ENCODE data around the gene SH3PXD2A. TPM values are rescaled to one million over a fixed set of nuclear protein-coding genes. Genes with fewer than 3 reads are reported as not detected.

The SH3PXD2A gene
- total and polyA plus RNA-seq, 7 donors: 3.0 to 57.7 (median 10.6) TPM

DNA sequence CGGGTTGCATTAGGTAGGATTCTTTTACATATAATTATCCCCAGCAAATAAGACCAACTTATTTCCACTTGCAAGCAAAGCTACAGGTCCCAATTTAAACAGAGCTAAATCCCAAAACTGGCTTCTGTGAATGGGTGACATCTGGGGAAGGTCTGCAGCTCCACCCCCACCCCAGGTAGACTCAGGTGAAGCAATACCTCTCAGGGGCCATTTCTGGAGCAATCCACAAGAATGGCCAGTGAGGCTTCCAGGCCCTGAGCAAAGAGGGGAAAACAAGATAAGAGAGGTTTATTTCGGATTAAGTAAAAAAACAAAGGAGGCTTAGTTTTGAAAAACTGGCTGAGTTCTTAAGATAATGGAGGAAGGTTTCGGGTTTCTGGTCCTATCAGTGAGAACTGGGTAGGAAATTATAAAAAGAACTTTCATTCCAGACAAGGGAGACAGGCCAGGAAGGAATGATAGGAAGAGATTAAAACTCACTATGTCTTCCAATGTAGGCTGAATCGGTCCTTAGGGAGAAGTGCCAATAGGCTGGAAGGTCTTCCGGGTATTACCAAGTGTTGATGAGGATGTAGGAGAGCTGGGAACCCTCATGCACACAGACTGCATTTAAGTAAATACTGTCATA, 25.4 kb downstream of the SH3PXD2A start:
- ATAC-seq: no peak
- Histone ChIP-seq H3K4me3 (no peak overlapping the region), H3K4me1 (peaks cover 41% of the 10 kb centered on the region), H3K27me3 (ENCODE audit: insufficient read depth in 3 of 3, low read length in 2 of 3) (no peaks in the 10 kb centered on the region), H3K27ac (no peak overlapping the region), H3K9me3 (no peaks in the 10 kb centered on the region), H3K36me3 (ENCODE audit: insufficient read depth in 1 of 2, low read depth in 1 of 2) (no peaks in the 10 kb centered on the region)
- intact Hi-C loops (cut with DNase I): no loop called here
- no peak for DNase-seq
- TF ChIP-seq, protein P1, sequence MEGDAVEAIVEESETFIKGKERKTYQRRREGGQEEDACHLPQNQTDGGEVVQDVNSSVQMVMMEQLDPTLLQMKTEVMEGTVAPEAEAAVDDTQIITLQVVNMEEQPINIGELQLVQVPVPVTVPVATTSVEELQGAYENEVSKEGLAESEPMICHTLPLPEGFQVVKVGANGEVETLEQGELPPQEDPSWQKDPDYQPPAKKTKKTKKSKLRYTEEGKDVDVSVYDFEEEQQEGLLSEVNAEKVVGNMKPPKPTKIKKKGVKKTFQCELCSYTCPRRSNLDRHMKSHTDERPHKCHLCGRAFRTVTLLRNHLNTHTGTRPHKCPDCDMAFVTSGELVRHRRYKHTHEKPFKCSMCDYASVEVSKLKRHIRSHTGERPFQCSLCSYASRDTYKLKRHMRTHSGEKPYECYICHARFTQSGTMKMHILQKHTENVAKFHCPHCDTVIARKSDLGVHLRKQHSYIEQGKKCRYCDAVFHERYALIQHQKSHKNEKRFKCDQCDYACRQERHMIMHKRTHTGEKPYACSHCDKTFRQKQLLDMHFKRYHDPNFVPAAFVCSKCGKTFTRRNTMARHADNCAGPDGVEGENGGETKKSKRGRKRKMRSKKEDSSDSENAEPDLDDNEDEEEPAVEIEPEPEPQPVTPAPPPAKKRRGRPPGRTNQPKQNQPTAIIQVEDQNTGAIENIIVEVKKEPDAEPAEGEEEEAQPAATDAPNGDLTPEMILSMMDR (IDR thresholded peaks at IDR 0.05): no peak
- WGBS, 3 donors: 72 to 82% (median 74%) methylated on average over 5 of the region's 5 CpGs

DNA sequence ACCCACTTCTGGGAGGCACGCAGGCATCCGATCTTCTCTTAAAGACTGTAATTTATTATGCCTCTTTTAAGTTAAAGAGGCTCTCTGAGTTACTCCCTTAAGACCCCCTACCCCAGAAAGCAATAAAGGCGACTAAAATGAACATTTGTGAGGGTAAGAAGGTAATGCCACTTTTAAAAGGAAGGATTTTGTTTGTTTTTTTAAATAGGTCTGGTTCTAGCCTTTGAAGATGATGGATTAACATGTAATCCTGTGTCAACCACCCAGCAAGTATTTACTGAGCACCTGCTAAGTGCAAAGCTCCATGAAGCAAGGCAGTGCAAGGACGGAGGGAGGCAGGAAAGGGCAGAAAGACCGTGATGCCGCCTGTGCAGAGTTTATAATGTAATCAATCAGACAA, 26.1 kb downstream of the SH3PXD2A start:
- TF ChIP-seq, protein P1 (IDR thresholded peaks at IDR 0.05): no peak
- ATAC-seq (no peak), DNase-seq (no peak)
- WGBS, 3 donors: 83 to 97% (median 86%) methylated on average over 6 of the region's 6 CpGs
- no peaks in the 10 kb centered on the region for H3K36me3 ChIP-seq (ENCODE audit: insufficient read depth in 1 of 2, low read depth in 1 of 2)
- H3K27me3 ChIP-seq (ENCODE audit: insufficient read depth in 3 of 3, low read length in 2 of 3): no peaks in the 10 kb centered on the region
- H3K27ac ChIP-seq: no peak overlapping the region
- no peaks in the 10 kb centered on the region for H3K9me3 ChIP-seq
- no peak overlapping the region for H3K4me3 ChIP-seq
- peaks cover 38% of the 10 kb centered on the region for H3K4me1 ChIP-seq
- intact Hi-C loops (cut with DNase I): no loop called here

DNA sequence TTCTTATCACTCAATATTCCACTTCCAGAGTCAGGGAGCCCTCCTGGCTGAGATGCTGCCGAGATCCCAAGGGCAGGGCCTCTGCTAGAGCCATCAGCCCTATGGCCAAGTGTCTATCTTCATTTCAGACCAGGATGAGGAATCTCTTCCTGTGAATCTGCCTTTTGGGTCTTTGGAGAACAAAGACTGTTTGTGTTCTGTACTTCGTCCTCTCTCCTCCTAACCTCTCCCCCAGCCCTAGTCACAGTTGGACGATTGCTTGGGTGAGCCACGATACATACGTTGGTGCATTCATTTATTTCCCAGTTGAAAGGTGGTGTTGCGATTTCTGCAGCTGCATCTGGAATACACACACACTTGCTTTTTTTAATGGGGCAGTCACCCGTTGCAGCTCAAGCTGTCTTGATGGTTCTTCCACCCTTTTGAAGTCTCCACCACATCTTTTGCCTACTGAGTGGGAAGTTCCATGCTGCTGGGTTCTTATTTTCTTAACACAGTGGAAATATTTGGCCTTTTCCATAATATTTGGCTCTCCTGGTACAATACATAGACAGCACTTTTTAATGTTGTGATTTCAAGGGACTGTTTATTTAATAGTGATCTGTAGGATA, 26.7 kb downstream of the SH3PXD2A start:
- 78 to 92% (median 86%) methylated on average over 7 of the region's 7 CpGs for WGBS, 3 donors
- peaks cover 34% of the 10 kb centered on the region for H3K4me1 ChIP-seq
- H3K27ac ChIP-seq: no peak overlapping the region
- intact Hi-C loops (cut with DNase I): no loop called here
- TF ChIP-seq, protein P1 (IDR thresholded peaks at IDR 0.05): no peak
- no peak for ATAC-seq
- no peak for DNase-seq
- H3K36me3 ChIP-seq (ENCODE audit: insufficient read depth in 1 of 2, low read depth in 1 of 2): no peaks in the 10 kb centered on the region
- H3K9me3 ChIP-seq: no peaks in the 10 kb centered on the region
- no peaks in the 10 kb centered on the region for H3K27me3 ChIP-seq (ENCODE audit: insufficient read depth in 3 of 3, low read length in 2 of 3)
- no peak overlapping the region for H3K4me3 ChIP-seq

DNA sequence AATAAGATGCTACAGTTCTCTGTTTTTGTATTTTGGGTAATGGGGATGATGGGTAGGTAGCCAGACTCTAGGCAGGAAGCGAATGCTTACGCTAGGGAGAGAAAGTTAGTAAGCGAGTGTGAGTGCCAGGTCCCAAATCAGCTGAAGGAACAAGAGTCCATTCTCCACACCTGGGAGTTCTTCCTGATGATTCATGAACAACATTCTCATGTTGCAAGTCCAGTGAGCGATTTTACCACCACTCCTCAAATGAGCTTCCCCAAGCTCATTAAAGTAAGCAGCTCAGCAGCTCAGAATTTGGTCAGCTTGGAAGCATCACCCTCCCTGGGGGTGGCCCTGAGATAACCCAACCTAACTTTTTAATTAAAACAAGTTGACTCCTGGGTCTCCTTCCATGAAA, 27.3 kb downstream of the SH3PXD2A start:
- ATAC-seq: peak in 2 of 4 donors; percentile 4 to 12
- H3K4me1 ChIP-seq: peaks cover 28% of the 10 kb centered on the region
- TF ChIP-seq, protein P1 (IDR thresholded peaks at IDR 0.05): no peak

More for the DNA sequence above, 27.3 kb downstream of the SH3PXD2A start:
- Histone ChIP-seq H3K27ac (no peak overlapping the region), H3K9me3 (no peaks in the 10 kb centered on the region), H3K27me3 (ENCODE audit: insufficient read depth in 3 of 3, low read length in 2 of 3) (no peaks in the 10 kb centered on the region), H3K4me3 (no peak overlapping the region), H3K36me3 (ENCODE audit: insufficient read depth in 1 of 2, low read depth in 1 of 2) (no peaks in the 10 kb centered on the region)
- DNase-seq: no peak
- 62 to 74% (median 65%) methylated on average over 4 of the region's 4 CpGs for WGBS, 3 donors
- intact Hi-C loops (cut with DNase I): no loop called here
